OCI-LY3 (cell line): ENCODE results near the gene OR3A2.
A peak's percentile ranks its signal among the peaks of the same experiment; 100 is the strongest.
"Not testable (repeated sequence)": the region's sequence is repeated elsewhere in the genome, so short reads cannot be mapped to it uniquely, and the experiment has no call there.

ENCODE experiments used
- H2AFZ ChIP-seq: fragments of 200-600, 300-600 bp; shearing (Covaris generic); 2 replicates; pipeline ENCODE4 v1.6.0; 2014; ENCODE audit warnings: antibody characterized with exemption, low read depth, low read length
- H3K27ac ChIP-seq: fragments of 200-600, 300-600 bp; sonication (generic); 2 replicates; pipeline ENCODE4 v1.5.1; 2014; ENCODE audit warnings: mild to moderate bottlenecking, low read length, moderate library complexity, mixed read lengths
- H3K27me3 ChIP-seq: fragments of 200-600, 300-600 bp; sonication (generic); 2 replicates; pipeline ENCODE4 v1.6.1; 2014; ENCODE audit warnings: low read depth, low read length, mixed read lengths
- H3K36me3 ChIP-seq: fragments of 200-600, 300-600 bp; sonication (generic); replicated peaks from 2 replicates; pipeline ENCODE3; 2014; ENCODE audit warnings: low read depth, low read length, mixed read lengths
- H3K4me1 ChIP-seq: fragments of 300-600, 200-600 bp; sonication (generic); 2 replicates; pipeline ENCODE4 v1.6.1; 2014; ENCODE audit warnings: low read length, mixed read lengths
- H3K4me2 ChIP-seq: fragments of 200-600, 300-600 bp; sonication (generic); 2 replicates; pipeline ENCODE4 v1.6.1; 2014; ENCODE audit warnings: low read length, mixed read lengths
- H3K4me3 ChIP-seq: fragments of 300-600, 200-600 bp; sonication (generic); 2 replicates; pipeline ENCODE4 v1.5.1; 2014; ENCODE audit warnings: antibody characterized with exemption, mild to moderate bottlenecking, low read length, moderate library complexity
- H3K79me2 ChIP-seq: fragments of 300-600, 200-600 bp; shearing (Covaris generic); 2 replicates; pipeline ENCODE4 v1.6.1; 2014; ENCODE audit warnings: mild to moderate bottlenecking, low read length, mixed read lengths
- H3K9ac ChIP-seq: fragments of 300-600, 200-600 bp; shearing (Covaris generic); 2 replicates; pipeline ENCODE4 v1.6.0; 2014; ENCODE audit warnings: mild to moderate bottlenecking, low read length, moderate library complexity
- H3K9me3 ChIP-seq: fragments of 200-600, 300-600 bp; shearing (Covaris generic); 2 replicates; pipeline ENCODE4 v1.6.1; 2014; ENCODE audit warnings: low read length, mixed read lengths; ENCODE audit not compliant: insufficient read depth
- H4K20me1 ChIP-seq: fragments of 200-600, 300-600 bp; sonication (generic); 2 replicates; pipeline ENCODE4 v1.6.1; 2016; ENCODE audit warnings: low read length, mixed read lengths; ENCODE audit not compliant: insufficient read depth
- EZH2phosphoT487 ChIP-seq: fragments of 200-600 bp; shearing (Covaris generic); IDR thresholded peaks from 2 replicates; pipeline ENCODE4 v1.6.1; 2018; ENCODE audit warnings: antibody characterized with exemption, mixed run types, low read depth
- TF ChIP-seq, protein P1 (sequence below): fragments of 200-600, 300-600 bp; sonication (generic); IDR thresholded peaks from 2 replicates; pipeline ENCODE4 v1.5.1; 2014; ENCODE audit warnings: antibody characterized with exemption, low read length, low read depth

The OR3A2 gene

GRCh38 chr17:3398310-3398709 lies 12.2 kb upstream of the OR3A2 start, which contains the start of gene OR1E1:
TSS of gene OR1E1 (minus strand) at chr17:3398410. CDS start at chr17:3398410, 0 bp downstream.
- H4K20me1 ChIP-seq: no peaks in the 10 kb centered on the region
- H3K27me3 ChIP-seq: no peaks in the 10 kb centered on the region
- no peaks in the 10 kb centered on the region for H3K4me1 ChIP-seq
- no peak within 1 kb of the TSS for H3K4me2 ChIP-seq
- H3K9ac ChIP-seq: no peak within 1 kb of the TSS
- H3K4me3 ChIP-seq: no peak within 1 kb of the TSS
- no peak within 1 kb of the TSS for H3K27ac ChIP-seq
- H3K9me3 ChIP-seq: no peaks in the 10 kb centered on the region
- TF ChIP-seq, protein P1, sequence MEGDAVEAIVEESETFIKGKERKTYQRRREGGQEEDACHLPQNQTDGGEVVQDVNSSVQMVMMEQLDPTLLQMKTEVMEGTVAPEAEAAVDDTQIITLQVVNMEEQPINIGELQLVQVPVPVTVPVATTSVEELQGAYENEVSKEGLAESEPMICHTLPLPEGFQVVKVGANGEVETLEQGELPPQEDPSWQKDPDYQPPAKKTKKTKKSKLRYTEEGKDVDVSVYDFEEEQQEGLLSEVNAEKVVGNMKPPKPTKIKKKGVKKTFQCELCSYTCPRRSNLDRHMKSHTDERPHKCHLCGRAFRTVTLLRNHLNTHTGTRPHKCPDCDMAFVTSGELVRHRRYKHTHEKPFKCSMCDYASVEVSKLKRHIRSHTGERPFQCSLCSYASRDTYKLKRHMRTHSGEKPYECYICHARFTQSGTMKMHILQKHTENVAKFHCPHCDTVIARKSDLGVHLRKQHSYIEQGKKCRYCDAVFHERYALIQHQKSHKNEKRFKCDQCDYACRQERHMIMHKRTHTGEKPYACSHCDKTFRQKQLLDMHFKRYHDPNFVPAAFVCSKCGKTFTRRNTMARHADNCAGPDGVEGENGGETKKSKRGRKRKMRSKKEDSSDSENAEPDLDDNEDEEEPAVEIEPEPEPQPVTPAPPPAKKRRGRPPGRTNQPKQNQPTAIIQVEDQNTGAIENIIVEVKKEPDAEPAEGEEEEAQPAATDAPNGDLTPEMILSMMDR: no peak
- no peak for TF ChIP-seq EZH2phosphoT487
- H3K36me3 ChIP-seq: no peaks in the 10 kb centered on the region
- H3K79me2 ChIP-seq: no peaks in the 10 kb centered on the region
- no peak within 1 kb of the TSS for H2AFZ ChIP-seq

DNA sequence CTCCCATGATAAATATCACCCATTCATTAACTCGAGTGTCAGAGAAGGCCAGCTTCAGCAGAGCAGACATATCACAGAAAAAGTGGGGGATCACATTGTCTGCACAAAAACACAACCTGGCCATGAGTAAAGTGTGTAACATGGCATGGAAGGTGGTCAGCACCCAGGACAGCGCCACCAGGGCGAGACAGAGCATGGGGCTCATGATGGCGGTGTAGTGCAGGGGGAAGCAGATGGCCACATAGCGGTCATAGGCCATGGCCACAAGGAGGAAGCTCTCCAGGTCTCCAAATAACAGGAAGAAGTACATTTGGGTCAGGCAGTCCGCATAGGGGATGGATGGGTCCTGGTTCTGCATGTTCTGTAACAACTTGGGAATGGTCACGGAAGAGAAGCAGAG lies 11.7 kb upstream of the OR3A2 start:
- H3K4me3 ChIP-seq, H3K4me1 ChIP-seq, H3K9me3 ChIP-seq, H3K4me2 ChIP-seq, H2AFZ ChIP-seq, H4K20me1 ChIP-seq, H3K27ac ChIP-seq, H3K9ac ChIP-seq, H3K36me3 ChIP-seq, H3K79me2 ChIP-seq, H3K27me3 ChIP-seq: not testable (repeated sequence)

GRCh38 chr17:3389791-3390190 lies 3.7 kb upstream of the OR3A2 start:
- Histone ChIP-seq H3K4me3 (no peak overlapping the region), H3K27me3 (no peaks in the 10 kb centered on the region), H2AFZ (no peak overlapping the region), H3K27ac (no peak overlapping the region), H3K9me3 (no peaks in the 10 kb centered on the region), H3K36me3 (no peaks in the 10 kb centered on the region), H3K4me2 (no peak overlapping the region), H4K20me1 (no peaks in the 10 kb centered on the region), H3K9ac (no peak overlapping the region), H3K4me1 (no peaks in the 10 kb centered on the region), H3K79me2 (no peaks in the 10 kb centered on the region)
- no peak for TF ChIP-seq EZH2phosphoT487
- TF ChIP-seq, protein P1: no peak

DNA sequence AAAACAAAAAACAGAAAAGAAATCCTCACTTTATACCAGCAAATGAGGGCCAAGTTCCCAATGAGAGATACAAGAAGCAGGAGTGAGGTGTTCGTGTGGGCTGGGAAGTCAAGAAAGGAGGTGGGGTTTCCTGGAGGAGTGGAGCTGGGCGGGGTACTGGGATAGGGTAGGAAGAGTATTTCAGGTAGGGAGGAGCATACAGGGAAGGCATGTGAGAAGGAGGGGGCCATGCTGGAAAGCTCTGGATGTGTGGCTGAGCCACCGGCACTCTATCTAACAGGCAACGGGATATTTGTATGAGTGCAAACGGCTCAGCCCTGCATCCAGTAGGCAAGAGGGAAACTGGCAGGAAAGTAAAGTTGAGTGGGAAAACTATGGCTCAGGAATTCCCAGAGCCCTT lies 4.2 kb downstream of the OR3A2 start:
- no peaks in the 10 kb centered on the region for H3K79me2 ChIP-seq
- H3K27ac ChIP-seq: no peak overlapping the region
- H3K9ac ChIP-seq: no peak overlapping the region
- H3K4me1 ChIP-seq: peaks cover 11% of the 10 kb centered on the region
- no peak for TF ChIP-seq EZH2phosphoT487
- TF ChIP-seq, protein P1: no peak
- H3K4me3 ChIP-seq: no peak overlapping the region
- H3K9me3 ChIP-seq: no peaks in the 10 kb centered on the region
- H3K36me3 ChIP-seq: no peaks in the 10 kb centered on the region
- H4K20me1 ChIP-seq: no peaks in the 10 kb centered on the region
- no peak overlapping the region for H2AFZ ChIP-seq
- H3K4me2 ChIP-seq: no peak overlapping the region
- H3K27me3 ChIP-seq: peaks cover 5% of the 10 kb centered on the region; the same call in 1 of the 2 replicates

GRCh38 chr17:3378321-3378720 lies 7.8 kb downstream of the OR3A2 start:
- Histone ChIP-seq H3K79me2 (no peaks in the 10 kb centered on the region), H2AFZ (no peak overlapping the region), H3K4me2 (0 out of 2 replicates have a peak overlapping the region, but pooled peaks have one; percentile 12), H3K9ac (no peak overlapping the region), H3K4me1 (peaks cover 11% of the 10 kb centered on the region), H4K20me1 (no peaks in the 10 kb centered on the region), H3K36me3 (no peaks in the 10 kb centered on the region), H3K27me3 (peaks cover 5% of the 10 kb centered on the region; the same call in 1 of the 2 replicates), H3K4me3 (no peak overlapping the region), H3K27ac (no peak overlapping the region), H3K9me3 (no peaks in the 10 kb centered on the region)
- TF ChIP-seq, protein P1: no peak
- TF ChIP-seq EZH2phosphoT487: no peak

DNA sequence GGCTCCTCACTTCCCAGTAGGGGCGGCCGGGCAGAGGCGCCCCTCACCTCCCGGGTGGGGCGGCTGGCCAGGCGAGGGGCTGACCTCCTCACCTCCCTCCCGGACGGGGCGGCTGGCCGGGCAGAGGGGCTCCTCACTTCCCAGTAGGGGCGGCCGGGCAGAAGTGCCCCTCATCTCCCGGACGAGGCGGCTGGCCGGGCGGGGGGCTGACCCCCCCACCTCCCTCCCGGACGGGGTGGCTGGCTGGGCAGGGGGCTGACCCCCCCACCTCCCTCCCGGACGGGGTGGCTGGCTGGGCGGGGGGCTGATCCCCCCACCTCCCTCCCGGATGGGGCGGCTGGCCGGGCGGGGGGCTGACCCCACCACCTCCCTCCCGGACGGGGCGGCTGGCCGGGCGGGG lies 14.9 kb downstream of the OR3A2 start:
- H3K79me2 ChIP-seq, H3K4me1 ChIP-seq, H3K9ac ChIP-seq, H3K9me3 ChIP-seq, H3K4me3 ChIP-seq, H3K27ac ChIP-seq, H4K20me1 ChIP-seq, H2AFZ ChIP-seq, H3K36me3 ChIP-seq, H3K4me2 ChIP-seq, H3K27me3 ChIP-seq: not testable (repeated sequence)

- not testable (repeated sequence) for H3K9me3 ChIP-seq, H3K4me2 ChIP-seq, H3K4me1 ChIP-seq, H3K36me3 ChIP-seq, H3K27me3 ChIP-seq, H3K9ac ChIP-seq, H3K4me3 ChIP-seq, H3K27ac ChIP-seq, H2AFZ ChIP-seq, H4K20me1 ChIP-seq, H3K79me2 ChIP-seq
Observed at GRCh38 chr17:3342782-3343181, 43.3 kb downstream of the OR3A2 start.
